Middle frontal gyrus (tissue), 1 donor: ENCODE results near the gene EID3.

Experiments
- DNase-seq: peaks from one replicate; pipeline ENCODE4 v3.0.0-alpha.2; 2015; ENCODE audit warnings: low spot score; ENCODE audit errors: extremely low spot score

Gene EID3

GRCh38 chr12:104353012-104353981, 49.8 kb downstream of the EID3 start:
- DNase-seq = no peak

DNA sequence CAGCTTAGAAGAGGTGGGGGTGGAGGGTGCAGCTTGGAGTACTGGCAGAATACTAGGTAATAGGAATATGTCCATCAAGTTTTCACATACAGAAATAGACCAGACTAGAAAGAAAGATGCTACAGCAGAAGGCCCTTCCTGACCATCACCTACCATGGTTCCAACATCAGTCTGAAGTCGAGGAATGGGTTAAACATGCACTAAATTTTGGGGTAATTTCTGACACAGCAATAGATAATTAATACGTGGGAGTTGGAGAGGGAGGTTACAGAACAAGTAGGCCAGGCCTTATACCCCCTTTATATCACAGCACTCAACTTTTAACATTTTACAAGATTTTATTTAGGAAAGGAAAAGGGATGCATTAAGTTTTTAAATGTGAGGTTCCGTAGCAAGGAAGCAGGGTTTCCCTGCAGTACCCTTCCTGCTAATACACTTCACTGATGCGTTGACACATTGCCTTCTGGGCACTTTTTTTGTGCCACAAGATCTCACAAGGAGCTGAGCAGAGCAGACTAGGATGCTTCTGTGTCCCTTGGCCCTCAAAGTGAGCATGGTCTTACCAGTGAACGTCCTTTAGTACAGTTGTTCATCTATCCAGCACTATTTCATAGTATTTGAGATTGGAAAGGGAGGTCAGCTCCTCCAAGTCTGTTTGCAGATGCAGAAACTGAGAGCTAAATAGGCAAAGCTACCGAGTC, 50.8 kb downstream of the EID3 start:
- DNase-seq = no peak
